SKM-1 treated with dmso at 0.1 percent for 144 hours (cell line): ENCODE results near the gene C10orf90.
"Not testable (repeated sequence)": the region's sequence is repeated elsewhere in the genome, so short reads cannot be mapped to it uniquely, and the experiment has no call there.

Source experiments
- DNase-seq: peaks from one replicate; lab custom pipeline; 2025; ENCODE audit not compliant: unreplicated experiment; lab: John Stamatoyannopoulos, UW

The C10orf90 gene

GRCh38 chr10:126551202-126551601, 119.3 kb downstream of the C10orf90 start:
- no peak for DNase-seq

- DNase-seq: not testable (repeated sequence)
Observed at GRCh38 chr10:126550586-126550985, 119.9 kb downstream of the C10orf90 start.

- DNase-seq: no peak
Observed at GRCh38 chr10:126549344-126549743, 121.1 kb downstream of the C10orf90 start.

GRCh38 chr10:126544565-126544964, 125.9 kb downstream of the C10orf90 start:
- no peak for DNase-seq

- DNase-seq: no peak
Observed at GRCh38 chr10:126538439-126539135, 131.9 kb downstream of the C10orf90 start.

GRCh38 chr10:126536656-126537055, 133.8 kb downstream of the C10orf90 start:
- no peak for DNase-seq

GRCh38 chr10:126536148-126536547, 134.3 kb downstream of the C10orf90 start:
- no peak for DNase-seq

- DNase-seq: no peak
Observed at GRCh38 chr10:126533644-126534043, 136.8 kb downstream of the C10orf90 start.

GRCh38 chr10:126528315-126528835, 142.1 kb downstream of the C10orf90 start:
- DNase-seq: no peak

GRCh38 chr10:126527645-126528314, 142.7 kb downstream of the C10orf90 start:
- no peak for DNase-seq

GRCh38 chr10:126525326-126525725, 145.2 kb downstream of the C10orf90 start:
- DNase-seq: no peak

GRCh38 chr10:126524526-126524925, 146.0 kb downstream of the C10orf90 start:
- DNase-seq: no peak

- DNase-seq: no peak
Observed at GRCh38 chr10:126523071-126523470, 147.4 kb downstream of the C10orf90 start.

- no peak for DNase-seq
Observed at GRCh38 chr10:126521399-126521798, 149.1 kb downstream of the C10orf90 start.

- DNase-seq: no peak
Observed at GRCh38 chr10:126520751-126521317, 149.7 kb downstream of the C10orf90 start.

GRCh38 chr10:126519992-126520391, 150.5 kb downstream of the C10orf90 start:
- DNase-seq: no peak

- DNase-seq: no peak
Observed at GRCh38 chr10:126519185-126519584, 151.3 kb downstream of the C10orf90 start.

- no peak for DNase-seq
Observed at GRCh38 chr10:126518218-126519080, 152.0 kb downstream of the C10orf90 start.

GRCh38 chr10:126516515-126516914, 154.0 kb downstream of the C10orf90 start:
- no peak for DNase-seq

- DNase-seq: no peak
Observed at GRCh38 chr10:126511917-126512479, 158.5 kb downstream of the C10orf90 start.

GRCh38 chr10:126509182-126509581, 161.3 kb downstream of the C10orf90 start:
- no peak for DNase-seq
